Neuron (in vitro differentiated cells): ENCODE data around the gene STK32C.

ENCODE experiments used
- H2AFZ ChIP-seq: one replicate; pipeline ENCODE4 v1.6.1; 2013; ENCODE audit warnings: low read depth, mild to moderate bottlenecking, inconsistent platforms, low read length, moderate library complexity
- H3K27me3 ChIP-seq: one replicate; pipeline ENCODE4 v1.6.1; 2013; ENCODE audit warnings: low read length; ENCODE audit not compliant: insufficient read depth
- H3K36me3 ChIP-seq: one replicate; pipeline ENCODE4 v1.6.1; 2013; ENCODE audit warnings: low read length; ENCODE audit not compliant: insufficient read depth
- H3K4me1 ChIP-seq: one replicate; pipeline ENCODE4 v1.6.1; 2013; ENCODE audit warnings: low read length; ENCODE audit not compliant: insufficient read depth
- H3K4me3 ChIP-seq: 2 replicates; pipeline ENCODE4 v1.5.1; 2013; ENCODE audit warnings: mild to moderate bottlenecking, low read length, moderate library complexity
- H3K9me3 ChIP-seq: one replicate; pipeline ENCODE4 v1.6.1; 2013; ENCODE audit warnings: low read length

STK32C gene

GRCh38 chr10:132264306-132264950, 43.3 kb downstream of the STK32C start:
- Histone ChIP-seq H3K4me1 (peaks cover 32% of the 10 kb centered on the region), H3K4me3 (no peak overlapping the region), H3K36me3 (no peaks in the 10 kb centered on the region), H2AFZ (no peak overlapping the region), H3K9me3 (no peaks in the 10 kb centered on the region), H3K27me3 (no peaks in the 10 kb centered on the region)

- peaks cover 35% of the 10 kb centered on the region for H3K4me1 ChIP-seq
- H3K27me3 ChIP-seq: no peaks in the 10 kb centered on the region
- H3K4me3 ChIP-seq: no peak overlapping the region
- H3K9me3 ChIP-seq: no peaks in the 10 kb centered on the region
- no peaks in the 10 kb centered on the region for H3K36me3 ChIP-seq
- no peak overlapping the region for H2AFZ ChIP-seq
These were observed 43.9 kb downstream of the STK32C start for GRCh38 chr10:132263866-132264265.

GRCh38 chr10:132259702-132260482, 47.9 kb downstream of the STK32C start:
- peaks cover 10% of the 10 kb centered on the region for H3K4me1 ChIP-seq
- no peaks in the 10 kb centered on the region for H3K9me3 ChIP-seq
- H3K36me3 ChIP-seq: no peaks in the 10 kb centered on the region
- no peak overlapping the region for H2AFZ ChIP-seq
- no peaks in the 10 kb centered on the region for H3K27me3 ChIP-seq
- no peak overlapping the region for H3K4me3 ChIP-seq

GRCh38 chr10:132258423-132258822, 49.3 kb downstream of the STK32C start:
- H3K4me3 ChIP-seq: no peak overlapping the region
- H2AFZ ChIP-seq: no peak overlapping the region
- H3K4me1 ChIP-seq: peaks cover 10% of the 10 kb centered on the region
- H3K9me3 ChIP-seq: no peaks in the 10 kb centered on the region
- H3K36me3 ChIP-seq: no peaks in the 10 kb centered on the region
- H3K27me3 ChIP-seq: no peaks in the 10 kb centered on the region

- Histone ChIP-seq H3K4me3 (no peak overlapping the region), H3K9me3 (no peaks in the 10 kb centered on the region), H3K36me3 (no peaks in the 10 kb centered on the region), H3K27me3 (no peaks in the 10 kb centered on the region), H3K4me1 (peaks cover 10% of the 10 kb centered on the region), H2AFZ (no peak overlapping the region)
These were observed 49.8 kb downstream of the STK32C start for GRCh38 chr10:132257907-132258306.

- no peaks in the 10 kb centered on the region for H3K36me3 ChIP-seq
- no peaks in the 10 kb centered on the region for H3K27me3 ChIP-seq
- H3K9me3 ChIP-seq: no peaks in the 10 kb centered on the region
- no peak overlapping the region for H3K4me3 ChIP-seq
- H3K4me1 ChIP-seq: peaks cover 10% of the 10 kb centered on the region
- H2AFZ ChIP-seq: no peak overlapping the region
These were observed 50.5 kb downstream of the STK32C start for GRCh38 chr10:132257271-132257670.

GRCh38 chr10:132256866-132257265, 50.9 kb downstream of the STK32C start:
- no peak overlapping the region for H3K4me3 ChIP-seq
- no peaks in the 10 kb centered on the region for H3K27me3 ChIP-seq
- peaks cover 10% of the 10 kb centered on the region for H3K4me1 ChIP-seq
- no peaks in the 10 kb centered on the region for H3K9me3 ChIP-seq
- no peak overlapping the region for H2AFZ ChIP-seq
- no peaks in the 10 kb centered on the region for H3K36me3 ChIP-seq

- H3K4me1 ChIP-seq: peaks cover 10% of the 10 kb centered on the region
- no peak overlapping the region for H3K4me3 ChIP-seq
- no peak overlapping the region for H2AFZ ChIP-seq
- no peaks in the 10 kb centered on the region for H3K27me3 ChIP-seq
- no peaks in the 10 kb centered on the region for H3K9me3 ChIP-seq
- no peaks in the 10 kb centered on the region for H3K36me3 ChIP-seq
These were observed 52.0 kb downstream of the STK32C start for GRCh38 chr10:132255489-132256344.

- Histone ChIP-seq H2AFZ (no peak overlapping the region), H3K9me3 (no peaks in the 10 kb centered on the region), H3K36me3 (no peaks in the 10 kb centered on the region), H3K27me3 (no peaks in the 10 kb centered on the region), H3K4me1 (peaks cover 8% of the 10 kb centered on the region), H3K4me3 (no peak overlapping the region)
These were observed 52.9 kb downstream of the STK32C start for GRCh38 chr10:132254841-132255240.

GRCh38 chr10:132253092-132253687, 54.6 kb downstream of the STK32C start:
- no peaks in the 10 kb centered on the region for H3K9me3 ChIP-seq
- no peak overlapping the region for H2AFZ ChIP-seq
- peaks cover 5% of the 10 kb centered on the region for H3K4me1 ChIP-seq
- no peaks in the 10 kb centered on the region for H3K27me3 ChIP-seq
- H3K4me3 ChIP-seq: no peak overlapping the region
- H3K36me3 ChIP-seq: no peaks in the 10 kb centered on the region

GRCh38 chr10:132252412-132252811, 55.3 kb downstream of the STK32C start:
- Histone ChIP-seq H3K4me1 (peaks cover 5% of the 10 kb centered on the region), H3K9me3 (no peaks in the 10 kb centered on the region), H3K4me3 (no peak overlapping the region), H3K36me3 (no peaks in the 10 kb centered on the region), H2AFZ (no peak overlapping the region), H3K27me3 (no peaks in the 10 kb centered on the region)

GRCh38 chr10:132251928-132252327, 55.8 kb downstream of the STK32C start:
- Histone ChIP-seq H2AFZ (no peak overlapping the region), H3K36me3 (no peaks in the 10 kb centered on the region), H3K9me3 (no peaks in the 10 kb centered on the region), H3K27me3 (no peaks in the 10 kb centered on the region), H3K4me3 (no peak overlapping the region), H3K4me1 (peaks cover 5% of the 10 kb centered on the region)
